ENCODE results near the gene DARS2. TPM values are rescaled to one million over a fixed set of nuclear protein-coding genes. Genes with fewer than 3 reads are reported as not detected.
"Not testable (repeated sequence)": the region's sequence is repeated elsewhere in the genome, so short reads cannot be mapped to it uniquely, and the experiment has no call there.

Gene DARS2
- total and polyA plus RNA-seq, 7 experiments from 2014 or later = 3.6 to 26.0 (median 13.2) TPM

DNA sequence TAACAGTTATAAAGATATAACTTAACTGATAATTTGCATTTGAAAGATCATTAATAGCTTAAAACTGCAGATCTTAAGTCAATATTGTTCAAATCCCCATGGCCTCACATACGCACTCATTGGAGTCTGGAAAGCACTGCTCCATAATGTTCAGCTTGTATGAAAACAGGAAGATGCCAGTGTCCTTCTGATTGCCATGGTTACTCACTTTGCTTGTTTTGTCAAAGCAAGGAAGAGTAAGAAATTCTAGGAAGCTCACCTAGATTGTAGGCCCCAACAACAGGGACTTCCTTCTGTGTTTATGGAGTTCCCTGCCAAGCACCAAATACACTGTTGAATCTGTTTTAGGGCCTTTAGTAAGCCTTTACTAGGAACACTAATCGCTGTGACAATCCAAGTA, 32.4 kb downstream of the DARS2 start:
- H3K27me3 Mint-ChIP-seq = no peaks in the 10 kb centered on the region
- H3K9me3 Mint-ChIP-seq = no peaks in the 10 kb centered on the region
- ChIA-PET CTCF (no interaction called here), POLR2A (interaction anchor here (0.6 to 1.3 kb wide), 2 partner anchors 12 to 15 kb away, joined by 5 read pairs; partner anchors contain the start of gene ZBTB37)
- peaks cover 0 to 5% (median under 1%) of the 10 kb centered on the region in 7 donors for H3K4me1 Mint-ChIP-seq
- no peak overlapping the region for H3K27ac Mint-ChIP-seq
- Histone ChIP-seq H3K4me3 (ENCODE audit: low read length) (no peak overlapping the region), H3K27ac (ENCODE audit: low read depth, low read length) (no peak overlapping the region), H3K9me3 (ENCODE audit: control insufficient read depth in 2 of 3, low read length in 3 of 3) (no peaks in the 10 kb centered on the region), H3K27me3 (ENCODE audit: control insufficient read depth in 2 of 2, insufficient read depth in 2 of 2, low read length in 2 of 2) (no peaks in the 10 kb centered on the region), H3K4me1 (ENCODE audit: control insufficient read depth in 2 of 2, insufficient read depth in 2 of 2, low read length in 2 of 2) (no peaks in the 10 kb centered on the region), H3K36me3 (ENCODE audit: control insufficient read depth in 2 of 3, insufficient read depth in 3 of 3, low read length in 3 of 3) (peaks cover 0 to 52% (median 13%) of the 10 kb centered on the region in 3 experiments)
- intact Hi-C loops (cut with micrococcal nuclease) = no loop called here
- DNase-seq (no peak), ATAC-seq (no peak)
- peaks cover 9 to 36% (median 24%) of the 10 kb centered on the region in 5 donors for H3K36me3 Mint-ChIP-seq
- no peak overlapping the region for H3K4me3 Mint-ChIP-seq

GRCh38 chr1:173857363-173857917, 33.0 kb downstream of the DARS2 start:
- Histone ChIP-seq H3K27me3 (ENCODE audit: control insufficient read depth in 2 of 2, insufficient read depth in 2 of 2, low read length in 2 of 2) (no peaks in the 10 kb centered on the region), H3K4me3 (ENCODE audit: low read length) (no peak overlapping the region), H3K36me3 (ENCODE audit: control insufficient read depth in 2 of 3, insufficient read depth in 3 of 3, low read length in 3 of 3) (peaks cover 0 to 54% (median 13%) of the 10 kb centered on the region in 3 experiments), H3K9me3 (ENCODE audit: control insufficient read depth in 2 of 3, low read length in 3 of 3) (no peaks in the 10 kb centered on the region), H3K27ac (ENCODE audit: low read depth, low read length) (no peak overlapping the region), H3K4me1 (ENCODE audit: control insufficient read depth in 2 of 2, insufficient read depth in 2 of 2, low read length in 2 of 2) (no peaks in the 10 kb centered on the region)
- Mint-ChIP-seq H3K36me3 (peaks cover 9 to 39% (median 24%) of the 10 kb centered on the region in 5 donors), H3K4me3 (no peak overlapping the region), H3K4me1 (peaks cover 0 to 5% (median 2%) of the 10 kb centered on the region in 7 donors), H3K9me3 (no peaks in the 10 kb centered on the region), H3K27ac (peak overlapping the region in 6 of 9 donors; percentile 26 to 72 (median 60)), H3K27me3 (no peaks in the 10 kb centered on the region)
- POLR2A ChIA-PET = no interaction called here
- intact Hi-C loops (cut with micrococcal nuclease) = no loop called here
- DNase-seq = no peak
- ATAC-seq = no peak
- CTCF ChIA-PET = no interaction called here

- H3K4me3 Mint-ChIP-seq; intact Hi-C loops (cut with micrococcal nuclease); ATAC-seq; H3K9me3 Mint-ChIP-seq; H3K27me3 ChIP-seq (ENCODE audit: control insufficient read depth in 2 of 2, insufficient read depth in 2 of 2, low read length in 2 of 2); CTCF ChIA-PET; H3K27me3 Mint-ChIP-seq; H3K9me3 ChIP-seq (ENCODE audit: control insufficient read depth in 2 of 3, low read length in 3 of 3); H3K4me3 ChIP-seq (ENCODE audit: low read length); H3K4me1 ChIP-seq (ENCODE audit: control insufficient read depth in 2 of 2, insufficient read depth in 2 of 2, low read length in 2 of 2); DNase-seq; H3K27ac ChIP-seq (ENCODE audit: low read depth, low read length): not testable (repeated sequence)
- peaks cover 3 to 59% (median 19%) of the 10 kb centered on the region in 3 experiments for H3K36me3 ChIP-seq (ENCODE audit: control insufficient read depth in 2 of 3, insufficient read depth in 3 of 3, low read length in 3 of 3)
- Mint-ChIP-seq H3K27ac (peak overlapping the region in 1 of 9 donors; percentile 43), H3K36me3 (peaks cover 17 to 49% (median 33%) of the 10 kb centered on the region in 5 donors), H3K4me1 (peaks cover 6 to 15% (median 8%) of the 10 kb centered on the region in 7 donors)
- POLR2A ChIA-PET = interaction anchor here (1.1 kb wide), 1 partner anchor 9 kb away, joined by 3 read pairs; the partner anchor contains the start of gene ZBTB37
These were observed 35.1 kb downstream of the DARS2 start for GRCh38 chr1:173859547-173859946.

DNA sequence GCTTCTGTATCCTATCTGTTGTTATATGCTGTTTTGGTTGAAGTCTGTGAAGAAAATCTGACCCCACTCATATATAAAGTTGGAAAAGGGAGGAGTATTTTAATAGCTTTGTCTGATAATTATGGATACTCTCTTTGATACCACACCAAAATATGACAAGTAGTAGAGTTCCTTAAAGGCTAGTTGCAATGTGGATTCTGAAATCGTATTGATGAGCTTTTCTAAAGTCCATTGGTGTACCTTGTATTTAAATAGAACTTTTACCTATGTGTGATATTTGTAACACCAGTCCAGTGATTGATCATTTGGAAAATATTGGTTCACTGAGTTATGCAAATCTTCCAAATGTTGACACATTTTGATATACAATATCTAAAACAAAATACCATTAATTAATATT, 35.6 kb downstream of the DARS2 start:
- DNase-seq (no peak), ATAC-seq (no peak)
- peaks cover 0 to 14% of the 10 kb centered on the region in 2 donors for H3K4me1 ChIP-seq (ENCODE audit: control insufficient read depth in 2 of 2, insufficient read depth in 2 of 2, low read length in 2 of 2)
- H3K36me3 Mint-ChIP-seq = peaks cover 20 to 49% (median 37%) of the 10 kb centered on the region in 5 donors
- peaks cover under 1 to 64% (median 19%) of the 10 kb centered on the region in 3 experiments for H3K36me3 ChIP-seq (ENCODE audit: control insufficient read depth in 2 of 3, insufficient read depth in 3 of 3, low read length in 3 of 3)
- no peak overlapping the region for H3K27ac ChIP-seq (ENCODE audit: low read depth, low read length)
- no peaks in the 10 kb centered on the region for H3K27me3 Mint-ChIP-seq
- H3K27me3 ChIP-seq (ENCODE audit: control insufficient read depth in 2 of 2, insufficient read depth in 2 of 2, low read length in 2 of 2) = no peaks in the 10 kb centered on the region
- no peak overlapping the region for H3K4me3 Mint-ChIP-seq
- no peaks in the 10 kb centered on the region for H3K9me3 Mint-ChIP-seq
- H3K4me1 Mint-ChIP-seq = peaks cover 9 to 19% (median 13%) of the 10 kb centered on the region in 7 donors
- peak overlapping the region in 6 of 9 donors; percentile 0 to 62 (median 33) for H3K27ac Mint-ChIP-seq
- intact Hi-C loops (cut with micrococcal nuclease) = no loop called here
- no peaks in the 10 kb centered on the region for H3K9me3 ChIP-seq (ENCODE audit: control insufficient read depth in 2 of 3, low read length in 3 of 3)
- POLR2A ChIA-PET = interaction anchor here (1.1 kb wide), 1 partner anchor 8 kb away, joined by 3 read pairs; the partner anchor contains the start of gene ZBTB37
- CTCF ChIA-PET = no interaction called here
- no peak overlapping the region for H3K4me3 ChIP-seq (ENCODE audit: low read length)

GRCh38 chr1:173861731-173862145, 37.3 kb downstream of the DARS2 start:
- CTCF ChIA-PET = no interaction called here
- no peaks in the 10 kb centered on the region for H3K9me3 Mint-ChIP-seq
- H3K4me3 ChIP-seq (ENCODE audit: low read length) = no peak overlapping the region
- H3K9me3 ChIP-seq (ENCODE audit: control insufficient read depth in 2 of 3, low read length in 3 of 3) = no peaks in the 10 kb centered on the region
- H3K27ac ChIP-seq (ENCODE audit: low read depth, low read length) = no peak overlapping the region
- ATAC-seq (no peak), DNase-seq (no peak)
- peaks cover 15 to 31% of the 10 kb centered on the region in 2 donors for H3K4me1 ChIP-seq (ENCODE audit: control insufficient read depth in 2 of 2, insufficient read depth in 2 of 2, low read length in 2 of 2)
- intact Hi-C loops (cut with micrococcal nuclease) = no loop called here
- H3K36me3 Mint-ChIP-seq = peaks cover 21 to 55% (median 42%) of the 10 kb centered on the region in 5 donors
- peaks cover 3 to 59% (median 19%) of the 10 kb centered on the region in 3 experiments for H3K36me3 ChIP-seq (ENCODE audit: control insufficient read depth in 2 of 3, insufficient read depth in 3 of 3, low read length in 3 of 3)
- H3K4me1 Mint-ChIP-seq = peaks cover 23 to 36% (median 29%) of the 10 kb centered on the region in 7 donors
- no peaks in the 10 kb centered on the region for H3K27me3 ChIP-seq (ENCODE audit: control insufficient read depth in 2 of 2, insufficient read depth in 2 of 2, low read length in 2 of 2)
- POLR2A ChIA-PET = interaction anchor here (0.6 kb wide), 1 partner anchor 388 kb away, joined by 3 read pairs; no protein-coding TSS in a partner anchor
- H3K27ac Mint-ChIP-seq = peak overlapping the region in 2 of 9 donors; percentile 4 to 29
- H3K27me3 Mint-ChIP-seq = no peaks in the 10 kb centered on the region
- no peak overlapping the region for H3K4me3 Mint-ChIP-seq

GRCh38 chr1:173862146-173862768, 37.8 kb downstream of the DARS2 start:
- Mint-ChIP-seq H3K27ac (peak overlapping the region in 3 of 9 donors; percentile 4 to 29 (median 19)), H3K36me3 (peaks cover 21 to 58% (median 43%) of the 10 kb centered on the region in 5 donors), H3K4me1 (peaks cover 26 to 38% (median 35%) of the 10 kb centered on the region in 7 donors)
- H3K9me3 Mint-ChIP-seq; POLR2A ChIA-PET; H3K27me3 Mint-ChIP-seq; H3K27me3 ChIP-seq (ENCODE audit: control insufficient read depth in 2 of 2, insufficient read depth in 2 of 2, low read length in 2 of 2); H3K4me3 Mint-ChIP-seq; H3K4me3 ChIP-seq (ENCODE audit: low read length); H3K27ac ChIP-seq (ENCODE audit: low read depth, low read length); ATAC-seq; CTCF ChIA-PET; H3K9me3 ChIP-seq (ENCODE audit: control insufficient read depth in 2 of 3, low read length in 3 of 3); DNase-seq; intact Hi-C loops (cut with micrococcal nuclease): not testable (repeated sequence)
- peaks cover 19 to 33% of the 10 kb centered on the region in 2 donors for H3K4me1 ChIP-seq (ENCODE audit: control insufficient read depth in 2 of 2, insufficient read depth in 2 of 2, low read length in 2 of 2)
- H3K36me3 ChIP-seq (ENCODE audit: control insufficient read depth in 2 of 3, insufficient read depth in 3 of 3, low read length in 3 of 3) = peaks cover 3 to 54% (median 19%) of the 10 kb centered on the region in 3 experiments

Data from naive thymus-derived CD4-positive, alpha-beta T cell (primary cell).